OCI-M2 (cell line): ENCODE measurements around the gene ZNF780A.
"Not testable (repeated sequence)": the region's sequence is repeated elsewhere in the genome, so short reads cannot be mapped to it uniquely, and the experiment has no call there.

Experiments
- DNase-seq: peaks from one replicate; lab custom pipeline; 2025; ENCODE audit not compliant: unreplicated experiment; lab: John Stamatoyannopoulos, UW

The ZNF780A gene

GRCh38 chr19:40088299-40089047 lies 2.3 kb downstream of the ZNF780A start:
- DNase-seq, result no peak

- no peak for DNase-seq
Measured at GRCh38 chr19:40084948-40085347, 5.8 kb downstream of the ZNF780A start.

GRCh38 chr19:40081411-40081810 lies 9.3 kb downstream of the ZNF780A start:
- DNase-seq, result no peak

GRCh38 chr19:40080289-40080688 lies 10.5 kb downstream of the ZNF780A start:
- DNase-seq, result no peak

- no peak for DNase-seq
Measured at GRCh38 chr19:40078377-40078776, 12.4 kb downstream of the ZNF780A start.

GRCh38 chr19:40070058-40070457 lies 20.7 kb downstream of the ZNF780A start:
- no peak for DNase-seq

- DNase-seq, result no peak
Measured at GRCh38 chr19:40059624-40060023, 31.1 kb downstream of the ZNF780A start.

- no peak for DNase-seq
Measured at GRCh38 chr19:40057166-40057565, 33.6 kb downstream of the ZNF780A start.

- DNase-seq, result no peak
Measured at GRCh38 chr19:40056505-40056904, 34.2 kb downstream of the ZNF780A start.

GRCh38 chr19:40055832-40056504 lies 34.8 kb downstream of the ZNF780A start, which contains the start of gene ZNF780B:
Gene ZNF780B, minus strand, starts transcription at chr19:40056231. Its CDS starts 5,899 bp downstream, at chr19:40050332.
- DNase-seq, result peak; percentile 88

GRCh38 chr19:40055049-40055448 lies 35.7 kb downstream of the ZNF780A start:
- no peak for DNase-seq

- no peak for DNase-seq
Measured at GRCh38 chr19:40054632-40055031, 36.1 kb downstream of the ZNF780A start.

- no peak for DNase-seq
Measured at GRCh38 chr19:40053491-40053890, 37.3 kb downstream of the ZNF780A start.

GRCh38 chr19:40041718-40042117 lies 49.0 kb downstream of the ZNF780A start:
- not testable (repeated sequence) for DNase-seq

GRCh38 chr19:40038047-40038446 lies 52.7 kb downstream of the ZNF780A start:
- not testable (repeated sequence) for DNase-seq

GRCh38 chr19:40035996-40036395 lies 54.7 kb downstream of the ZNF780A start:
- no peak for DNase-seq

- DNase-seq, result no peak
Measured at GRCh38 chr19:40033989-40034560, 56.7 kb downstream of the ZNF780A start.

GRCh38 chr19:40026597-40026970 lies 64.2 kb downstream of the ZNF780A start:
- DNase-seq, result no peak

GRCh38 chr19:40025938-40026596 lies 64.7 kb downstream of the ZNF780A start:
- no peak for DNase-seq

- DNase-seq, result no peak
Measured at GRCh38 chr19:40023969-40024368, 66.8 kb downstream of the ZNF780A start.
